HT-29 (cell line): Measurements from ENCODE around the gene SLC2A13. TPM values are rescaled to one million over a fixed set of nuclear protein-coding genes. Genes with fewer than 3 reads are reported as not detected.
"Not testable (repeated sequence)": the region's sequence is repeated elsewhere in the genome, so short reads cannot be mapped to it uniquely, and the experiment has no call there.

Source experiments
- DNase-seq: peaks from one replicate; pipeline ENCODE4 v3.0.0-alpha.2; 2015; ENCODE audit warnings: low spot score
- small RNA-seq: library from RNA; depleted of rRNA; stranded (forward); fragments of <200 nt; gene quantifications from one replicate; pipeline ENCODE3, GENCODE V24; 2014
- total RNA-seq: library from RNA; depleted of rRNA; stranded (reverse); fragments of >200 nt; shearing (Covaris generic); gene quantifications from 2 replicates; pipeline ENCODE4 v1.2.3, GENCODE V29; 2014; rRNA removed

The SLC2A13 gene
- total RNA-seq, 1 experiment from 2014 or later = 3.2 TPM

DNA sequence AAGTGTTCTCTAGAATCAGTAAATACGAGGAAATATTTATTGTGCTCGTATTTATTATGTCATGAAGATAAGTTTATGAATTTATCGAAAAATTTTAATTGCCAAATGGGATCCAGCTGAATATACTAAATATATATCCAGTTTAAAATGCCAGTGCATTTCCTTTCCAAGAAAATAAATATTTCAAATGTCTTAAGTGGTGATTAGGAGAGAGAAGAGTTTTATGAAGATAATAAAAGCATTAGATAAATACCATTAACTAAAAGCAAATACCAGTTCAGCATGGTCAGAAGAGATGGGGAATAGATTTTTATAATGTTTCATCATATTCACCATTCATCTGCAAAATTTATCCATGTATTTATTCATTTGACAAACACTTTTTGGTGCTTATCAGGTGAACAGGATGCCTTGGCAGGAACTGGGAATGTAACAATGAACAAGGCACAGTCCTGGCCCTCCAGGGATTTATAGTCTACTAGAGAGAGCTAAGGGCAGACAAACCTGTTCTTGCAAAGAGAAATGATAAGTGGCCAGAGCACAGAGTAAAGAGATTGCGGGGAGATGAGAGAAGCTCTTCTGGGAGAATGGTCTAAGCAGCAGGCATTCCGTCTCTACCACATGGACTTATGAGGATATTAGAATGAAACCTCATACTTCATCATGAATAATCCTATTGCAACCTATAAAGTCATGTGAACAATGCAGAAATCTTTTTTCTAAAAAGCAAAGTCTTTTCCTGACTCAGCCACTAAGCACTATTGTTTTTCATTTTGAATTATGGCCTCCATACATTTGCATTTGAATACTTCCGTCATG lies 342.6 kb downstream of the SLC2A13 start:
- DNase-seq = no peak

DNA sequence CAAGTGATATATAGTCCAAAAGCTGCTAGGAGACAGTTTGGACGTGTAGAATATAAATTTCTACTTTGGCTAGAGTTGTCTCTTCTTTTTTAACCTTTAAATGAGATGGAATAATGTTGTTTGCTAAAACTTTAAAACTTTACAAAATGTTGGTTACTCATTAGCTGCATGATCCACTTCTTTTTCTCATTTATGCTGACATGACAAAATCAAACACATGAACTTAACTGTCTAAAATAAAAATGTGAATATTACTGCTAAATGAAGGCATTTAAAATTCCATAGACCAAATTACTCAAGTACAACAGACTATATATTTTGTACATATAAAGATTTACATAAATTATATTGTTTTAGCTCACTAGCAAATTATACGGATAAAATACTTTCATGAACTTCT lies 350.4 kb downstream of the SLC2A13 start:
- DNase-seq = no peak

DNA sequence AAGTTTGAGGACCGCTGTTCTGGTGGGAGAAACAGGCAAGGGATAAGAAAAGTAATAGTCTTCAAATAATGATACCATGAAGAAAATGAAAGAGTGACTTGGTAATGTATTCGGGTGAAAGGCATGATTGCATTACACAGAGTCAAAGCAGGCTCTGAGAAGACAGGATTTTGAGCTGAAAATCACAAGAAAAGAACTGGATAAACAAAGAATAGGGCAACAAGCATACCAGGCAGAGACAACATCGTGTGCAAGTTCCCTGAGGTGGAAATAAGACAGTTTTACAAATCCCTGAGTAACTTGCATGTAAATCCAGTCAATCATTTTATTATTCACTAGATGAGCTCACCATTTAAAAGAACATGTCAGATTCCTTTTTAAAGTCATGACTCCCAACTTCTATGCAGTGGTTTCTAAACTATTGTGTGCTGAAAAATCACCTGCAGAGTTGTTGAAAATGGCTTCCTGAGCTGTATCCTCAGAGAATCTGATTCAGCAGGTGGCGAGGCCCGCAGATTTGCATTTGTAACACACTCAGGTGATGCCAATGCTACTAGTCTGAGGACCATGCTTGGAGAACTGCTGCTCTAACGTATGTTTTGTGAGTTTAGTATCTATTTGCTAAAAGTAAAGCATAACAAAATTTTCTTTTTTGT lies 353.3 kb downstream of the SLC2A13 start:
- DNase-seq = no peak

DNA sequence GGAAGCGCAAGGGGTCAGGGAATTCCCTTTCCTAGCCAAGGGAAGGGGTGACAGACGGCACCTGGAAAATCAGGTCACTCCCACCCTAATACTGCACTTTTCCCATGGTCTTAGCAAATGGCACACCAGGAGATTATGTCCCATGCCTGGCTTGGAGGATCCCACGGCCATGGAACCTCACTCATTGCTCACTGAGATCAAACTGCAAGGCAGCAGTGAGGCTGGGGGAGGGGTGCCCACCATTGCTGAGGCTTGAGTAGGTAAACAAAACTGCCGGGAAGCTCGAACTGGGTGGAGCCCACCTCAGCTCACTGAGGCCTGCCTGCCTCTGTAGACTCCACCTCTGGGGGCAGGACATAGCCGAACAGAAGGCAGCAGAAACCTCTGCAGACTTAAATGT lies 359.7 kb downstream of the SLC2A13 start:
- not testable (repeated sequence) for DNase-seq

DNA sequence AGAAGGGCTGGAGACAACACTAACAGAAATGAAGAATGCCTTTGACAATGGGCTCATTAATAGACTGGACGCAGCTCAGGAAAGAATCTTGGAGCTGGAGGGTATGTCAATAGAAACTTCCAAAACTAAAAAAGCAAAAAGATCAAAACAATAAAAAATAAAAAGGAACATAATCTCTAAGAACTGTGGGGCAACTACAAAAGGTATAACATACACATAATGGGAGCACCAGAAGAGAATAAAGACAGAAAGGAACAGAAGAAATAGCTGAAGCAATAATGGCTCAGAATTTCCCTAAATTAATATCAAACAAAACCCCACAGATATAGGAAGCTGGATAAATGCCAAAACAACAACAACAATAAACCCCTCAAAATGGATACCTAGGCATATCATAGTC lies 362.2 kb downstream of the SLC2A13 start:
- DNase-seq = no peak

DNA sequence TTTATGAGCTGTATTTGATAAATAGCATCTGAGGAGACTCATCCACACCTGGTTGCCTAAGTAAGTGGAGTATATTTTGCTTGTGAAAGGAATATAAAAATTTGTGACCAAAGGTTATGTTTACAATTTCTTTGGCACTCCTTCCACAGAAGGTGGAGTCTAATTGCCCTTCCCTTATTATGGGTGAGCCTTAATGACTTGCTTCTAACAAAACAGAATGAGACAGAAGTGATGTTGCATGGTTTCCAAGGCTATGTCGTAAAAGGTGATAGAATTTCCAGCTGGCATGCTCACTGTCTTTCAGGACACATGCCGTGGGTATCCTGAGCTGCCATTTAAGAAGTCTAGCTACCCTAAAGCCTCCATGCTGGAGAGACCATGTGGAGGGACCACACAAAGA lies 369.5 kb downstream of the SLC2A13 start:
- no peak for DNase-seq

DNA sequence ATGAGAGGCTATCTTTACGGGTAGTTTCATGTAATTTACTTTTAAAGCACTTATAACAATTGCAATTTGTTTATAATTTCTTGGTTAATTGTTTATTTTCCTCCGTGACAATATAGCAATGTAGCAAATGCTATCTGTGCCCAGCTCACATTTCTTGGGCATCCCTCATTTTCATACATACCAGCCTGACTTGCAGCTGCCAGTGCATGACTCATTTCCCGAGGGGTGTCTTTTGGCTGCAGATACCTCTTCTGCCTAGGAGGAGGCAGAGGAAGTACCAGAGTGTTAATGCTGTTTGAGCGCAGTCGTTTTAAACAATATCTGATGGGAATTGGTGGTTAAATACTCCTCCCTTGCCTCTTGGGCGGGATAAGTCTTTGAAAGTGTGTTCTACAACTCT lies 382.1 kb downstream of the SLC2A13 start:
- DNase-seq = no peak

DNA sequence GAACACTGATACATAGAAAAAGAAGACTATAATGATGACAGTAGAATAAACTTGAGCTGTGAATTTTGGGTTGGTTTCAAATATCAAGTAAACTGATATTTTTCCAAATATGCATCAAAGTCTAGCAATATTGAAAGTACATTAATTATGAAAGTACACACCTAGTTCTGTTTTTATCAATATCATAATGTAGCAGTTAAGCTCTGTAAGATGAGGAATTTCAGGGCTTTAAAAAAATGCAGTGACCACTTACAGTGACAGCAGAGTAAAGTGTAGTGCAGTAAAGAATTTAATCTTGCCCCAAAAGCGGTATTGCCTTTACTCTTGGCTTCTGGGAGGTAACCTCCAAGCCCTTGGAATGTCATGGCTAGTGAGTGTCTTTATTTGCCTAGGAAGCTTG lies 383.4 kb downstream of the SLC2A13 start:
- DNase-seq = no peak

DNA sequence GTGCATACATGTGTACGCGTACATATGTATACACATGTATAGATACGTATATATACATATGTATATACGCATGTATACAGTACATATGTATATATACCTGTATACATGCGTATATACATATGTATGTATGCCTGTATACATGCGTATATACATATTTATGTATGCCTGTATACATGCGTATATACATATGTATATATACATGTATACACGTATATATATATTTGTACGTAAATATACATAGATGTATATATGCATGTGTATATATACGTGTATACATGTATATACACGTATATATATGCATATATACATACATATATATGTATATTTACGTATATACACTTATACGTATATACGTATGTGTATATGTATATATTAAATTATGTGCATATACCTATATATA lies 392.3 kb downstream of the SLC2A13 start:
- DNase-seq = no peak

DNA sequence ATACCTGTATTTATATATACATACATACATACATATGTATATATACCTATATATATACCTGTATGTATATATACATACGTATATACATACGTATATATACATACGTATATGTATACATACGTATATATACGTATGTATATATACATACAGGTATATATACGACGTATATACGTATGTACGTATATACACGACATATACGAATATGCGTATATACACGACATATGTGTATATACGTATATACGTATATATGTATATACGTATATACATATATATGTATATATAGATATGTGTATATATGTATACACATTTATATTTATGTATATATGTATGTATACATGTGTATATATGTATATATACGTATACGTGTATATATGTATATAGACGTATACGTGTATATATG lies 393.5 kb downstream of the SLC2A13 start:
- DNase-seq = no peak

Small RNAs within 50 kb of the gene (small RNA-seq; reads per million reads assigned to genes)
- gene RF00414 = not detected

Other genes with a start within 250 kb of the SLC2A13 start
- gene LRRK2, start 118.9 kb upstream of the SLC2A13 start, total RNA-seq = not detected in 2 replicates